Heart left ventricle (tissue), 16 donors: ENCODE results near the gene DOK5. TPM values are rescaled to one million over a fixed set of nuclear protein-coding genes. Genes with fewer than 3 reads are reported as not detected.

Source experiments
- ATAC-seq, 4 donors: fragments of 200-7000 bp; cut with Tn5 transposase; one replicate each; pipeline ENCODE4 v1.9.1; 2020 to 2022; ENCODE audit warnings: moderate library complexity in 4 of 4, mild to moderate bottlenecking in 3 of 4, moderate number of reproducible peaks in 1 of 4
- DNase-seq, 5 donors: peaks; one replicate each; pipeline ENCODE4 v3.0.0-alpha.2; 2020
- H3K27ac ChIP-seq, 12 donors: fragments of 200-600 bp; sonication (generic) in 4 of 12; one replicate each; pipeline versions ENCODE4 v1.5.0 to v1.8.0; 2016 to 2022; ENCODE audit warnings: mild to moderate bottlenecking in 2 of 12
- H3K27me3 ChIP-seq, 9 donors: fragments of 200-600 bp; sonication (generic) in 2 of 9; one replicate each; pipeline versions ENCODE4 v1.5.1 to v1.8.0; 2016 to 2022; ENCODE audit warnings: mild to moderate bottlenecking in 3 of 9
- H3K36me3 ChIP-seq, 9 donors: fragments of 200-600 bp; sonication (generic) in 2 of 9; one replicate each; pipeline versions ENCODE4 v1.5.0 to v1.8.0; 2018 to 2022; ENCODE audit warnings: mild to moderate bottlenecking in 2 of 9
- H3K4me1 ChIP-seq, 12 donors: fragments of 200-600 bp; sonication (generic) in 4 of 12; one replicate each; pipeline versions ENCODE4 v1.5.0 to v1.8.0; 2016 to 2022; ENCODE audit warnings: mild to moderate bottlenecking in 3 of 12
- H3K4me3 ChIP-seq, 12 donors: fragments of 200-600 bp; sonication (generic) in 4 of 12; one replicate each; pipeline versions ENCODE4 v1.5.0 to v1.8.0; 2017 to 2022; ENCODE audit warnings: mild to moderate bottlenecking in 9 of 12, moderate library complexity in 4 of 12
- H3K9me3 ChIP-seq, 12 donors: fragments of 200-600 bp; sonication (generic) in 4 of 12; one replicate each; pipeline versions ENCODE4 v1.5.0 to v1.8.0; 2016 to 2022; ENCODE audit warnings: mild to moderate bottlenecking in 1 of 12
- CTCF ChIP-seq, 12 donors: fragments of 200-600 bp; sonication (generic) in 4 of 12; IDR thresholded peaks; one replicate each; pipeline versions ENCODE4 v1.5.0 to v1.8.0; 2018 to 2022; ENCODE audit warnings: antibody characterized with exemption in 12 of 12, mild to moderate bottlenecking in 5 of 12
- POLR2A ChIP-seq, 2 donors: fragments of 450-650 bp; IDR thresholded peaks; one replicate each; pipeline ENCODE4 v1.6.1; 2017; ENCODE audit warnings: antibody characterized with exemption in 2 of 2, mild to moderate bottlenecking in 2 of 2, moderate library complexity in 2 of 2
- WGBS, 4 donors: extraction: QIAGEN DNeasy Blood & Tissue Kit in 2 of 4; methylation state at CpG; one replicate each; pipeline versions ENCODE4 v1.1.5 to v1.1.7; 2013 to 2018; 5-methylcytosine and 5-hydroxymethylcytosine counted together
- intact Hi-C, 10 donors: fragments of 100-400 bp; cut with DNase I; formaldehyde crosslinking; loops; one replicate each; pipeline versions ENCODE4 v1.11.1 to v1.14.2; 2022
- polyA plus RNA-seq, 2 donors: library from polyadenylated mRNA; stranded (reverse); fragments of 200-250 nt; gene quantifications; one replicate each; pipeline ENCODE4 v1.2.3, GENCODE V29; 2013
- total RNA-seq, 9 donors: library from RNA; depleted of rRNA in 2 of 9; stranded (reverse); fragments of >200 nt in 2 of 9; fragmentation: NEBNext Ultra II Directional in 3 of 9; extraction: Animal tissue kit (Norgen Biotek cat#: 25700) in 3 of 9; gene quantifications; one replicate each; pipeline versions ENCODE4 v1.1.0 to v1.2.4, GENCODE V29; 2016 to 2023
- donor health status: ischemic (EF 13 %, LVEDD 7.1; RV severe dilation, severe dysfunction).
- donor health status: healthy with polysubstance abuse.
- donor health status: DM: no; HTN: yes; CAD: no.
- donor health status: DM: no; HTN: no; CAD: no.
- donor health status: ischemic (EF 25% LVEDD 6.9; RV normal size, moderate dysfunction).
- donor health status: ischemic (EF 25% LVEDD 5.7; RV mildly dilated, moderate dysfunction).
- donor health status: healthy.
- donor health status: DM: yes; HTN: yes; CAD: no.
- donor health status: ischemic (EF 35%, LVEDD 5.7; RV mildly dilated, moderate dysfunction).
- donor health status: nonischemic (EF 11% LVEDD 7.7; RV severe dilation, severe dysfunction).
- donor health status: DM: yes; HTN: yes; CAD: no.
- donor health status: PGD.
- donor health status: ischemic (EF 29% LVEDD 5.4; RV normal size, mild dysfunction).
- donor health status: nonischemic (EF 23%, LVEDD 6.1; RV moderate dilation, normal function).

DOK5 gene
- total and polyA plus RNA-seq, 11 donors: 3.4 to 23.5 (median 6.4) TPM

DNA sequence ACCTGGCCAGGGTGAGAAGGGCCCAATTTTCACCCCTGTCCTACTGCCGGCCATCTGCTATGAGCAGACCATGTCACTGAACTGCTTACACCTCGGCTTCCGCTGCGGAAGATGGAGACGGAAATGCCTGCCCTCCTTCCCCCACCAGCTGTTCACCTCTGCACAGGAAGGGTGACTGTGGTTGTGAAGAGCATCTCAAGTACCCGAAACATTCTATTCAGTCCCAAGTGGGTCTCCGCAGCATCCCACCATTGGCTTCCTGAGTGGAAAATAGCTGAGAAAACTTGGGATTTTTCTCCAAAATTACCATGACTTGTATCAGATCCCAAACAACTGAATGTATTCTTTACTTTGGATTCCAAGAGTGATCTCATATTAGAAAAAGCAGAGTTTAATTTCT is 16.1 kb downstream of the DOK5 start:
- Histone ChIP-seq H3K4me1 (no peaks in the 10 kb centered on the region), H3K27me3 (no peaks in the 10 kb centered on the region), H3K27ac (no peak overlapping the region), H3K9me3 (no peaks in the 10 kb centered on the region), H3K36me3 (no peaks in the 10 kb centered on the region), H3K4me3 (peak overlapping the region in 1 of 12 donors; percentile 5)
- intact Hi-C loops: no loop called here
- 77 to 84% (median 80%) methylated on average over 7 of the region's 7 CpGs for WGBS, 4 donors
- DNase-seq: no peak
- TF ChIP-seq CTCF (IDR thresholded peaks at IDR 0.05) (no peak), POLR2A (IDR thresholded peaks at IDR 0.05) (no peak)
- no peak for ATAC-seq

DNA sequence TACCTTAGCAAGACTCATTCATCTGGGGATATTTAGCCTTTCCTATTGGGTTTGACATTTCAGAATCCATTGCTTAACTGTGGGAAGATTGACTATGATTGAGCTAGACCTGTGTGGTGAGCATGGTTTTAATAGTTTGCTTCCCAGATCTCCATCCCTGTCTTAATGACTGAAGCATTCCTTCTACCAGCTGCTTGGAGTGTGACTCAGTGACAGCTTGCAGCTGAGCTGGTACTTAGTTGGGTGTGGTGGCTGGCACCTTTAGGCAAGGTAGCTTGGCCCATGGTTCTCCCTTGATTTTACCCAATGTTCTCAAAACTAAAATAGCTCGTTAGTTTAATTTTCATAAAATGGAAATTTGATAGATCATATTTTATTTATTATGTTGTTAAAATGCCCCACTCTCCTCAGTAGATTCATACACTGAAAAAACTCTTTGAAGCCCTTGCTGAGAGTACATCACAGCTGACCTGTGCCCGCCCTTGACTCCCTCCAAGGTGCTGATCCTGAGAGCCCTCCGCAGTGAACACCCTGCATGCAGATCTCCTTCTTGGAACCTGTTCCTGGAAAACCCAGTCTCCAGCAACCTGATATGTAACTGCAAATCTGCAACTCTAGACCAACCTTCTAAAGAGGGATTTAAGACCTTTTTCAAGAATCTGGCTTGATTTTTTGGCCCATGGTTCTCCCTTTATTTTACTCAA is 19.1 kb downstream of the DOK5 start:
- H3K4me1 ChIP-seq: peaks cover 0 to 8% (median 0%) of the 10 kb centered on the region in 12 donors
- H3K27me3 ChIP-seq: no peaks in the 10 kb centered on the region
- H3K36me3 ChIP-seq: no peaks in the 10 kb centered on the region
- ATAC-seq (no peak), DNase-seq (no peak)
- 77 to 90% (median 86%) methylated on average over 3 of the region's 3 CpGs for WGBS, 4 donors
- intact Hi-C loops: no loop called here
- TF ChIP-seq POLR2A (IDR thresholded peaks at IDR 0.05): no peak
- no peak for TF ChIP-seq CTCF (IDR thresholded peaks at IDR 0.05)
- H3K4me3 ChIP-seq: no peak overlapping the region
- no peak overlapping the region for H3K27ac ChIP-seq
- no peaks in the 10 kb centered on the region for H3K9me3 ChIP-seq

- no peak for TF ChIP-seq POLR2A (IDR thresholded peaks at IDR 0.05)
- Histone ChIP-seq H3K9me3 (no peaks in the 10 kb centered on the region), H3K27me3 (no peaks in the 10 kb centered on the region), H3K4me1 (peaks cover 0 to 8% (median 0%) of the 10 kb centered on the region in 12 donors), H3K4me3 (no peak overlapping the region), H3K36me3 (no peaks in the 10 kb centered on the region), H3K27ac (no peak overlapping the region)
- intact Hi-C loops: no loop called here
- DNase-seq (no peak), ATAC-seq (no peak)
- 83 to 91% (median 87%) methylated on average over 4 of the region's 4 CpGs for WGBS, 4 donors
Measured at GRCh38 chr20:54497931-54498718, 22.7 kb downstream of the DOK5 start.

- WGBS, 4 donors: 88 to 96% (median 90%) methylated on average over 1 of the region's 1 CpG
- no peaks in the 10 kb centered on the region for H3K36me3 ChIP-seq
- H3K4me1 ChIP-seq: peaks cover 0 to 8% (median 0%) of the 10 kb centered on the region in 12 donors
- H3K4me3 ChIP-seq: no peak overlapping the region
- H3K9me3 ChIP-seq: no peaks in the 10 kb centered on the region
- intact Hi-C loops: no loop called here
- no peaks in the 10 kb centered on the region for H3K27me3 ChIP-seq
- TF ChIP-seq CTCF (IDR thresholded peaks at IDR 0.05) (no peak), POLR2A (IDR thresholded peaks at IDR 0.05) (no peak)
- no peak overlapping the region for H3K27ac ChIP-seq
- no peak for DNase-seq
- no peak for ATAC-seq
Measured at GRCh38 chr20:54499111-54499510, 23.7 kb downstream of the DOK5 start.
